Measurements from ENCODE around the gene PKD1. TPM values are rescaled to one million over a fixed set of nuclear protein-coding genes. Genes with fewer than 3 reads are reported as not detected.
"Not testable (repeated sequence)": the region's sequence is repeated elsewhere in the genome, so short reads cannot be mapped to it uniquely, and the experiment has no call there.

Gene PKD1
- total and polyA plus RNA-seq, 7 experiments from 2014 or later: 4.9 to 153 (median 97.6) TPM

DNA sequence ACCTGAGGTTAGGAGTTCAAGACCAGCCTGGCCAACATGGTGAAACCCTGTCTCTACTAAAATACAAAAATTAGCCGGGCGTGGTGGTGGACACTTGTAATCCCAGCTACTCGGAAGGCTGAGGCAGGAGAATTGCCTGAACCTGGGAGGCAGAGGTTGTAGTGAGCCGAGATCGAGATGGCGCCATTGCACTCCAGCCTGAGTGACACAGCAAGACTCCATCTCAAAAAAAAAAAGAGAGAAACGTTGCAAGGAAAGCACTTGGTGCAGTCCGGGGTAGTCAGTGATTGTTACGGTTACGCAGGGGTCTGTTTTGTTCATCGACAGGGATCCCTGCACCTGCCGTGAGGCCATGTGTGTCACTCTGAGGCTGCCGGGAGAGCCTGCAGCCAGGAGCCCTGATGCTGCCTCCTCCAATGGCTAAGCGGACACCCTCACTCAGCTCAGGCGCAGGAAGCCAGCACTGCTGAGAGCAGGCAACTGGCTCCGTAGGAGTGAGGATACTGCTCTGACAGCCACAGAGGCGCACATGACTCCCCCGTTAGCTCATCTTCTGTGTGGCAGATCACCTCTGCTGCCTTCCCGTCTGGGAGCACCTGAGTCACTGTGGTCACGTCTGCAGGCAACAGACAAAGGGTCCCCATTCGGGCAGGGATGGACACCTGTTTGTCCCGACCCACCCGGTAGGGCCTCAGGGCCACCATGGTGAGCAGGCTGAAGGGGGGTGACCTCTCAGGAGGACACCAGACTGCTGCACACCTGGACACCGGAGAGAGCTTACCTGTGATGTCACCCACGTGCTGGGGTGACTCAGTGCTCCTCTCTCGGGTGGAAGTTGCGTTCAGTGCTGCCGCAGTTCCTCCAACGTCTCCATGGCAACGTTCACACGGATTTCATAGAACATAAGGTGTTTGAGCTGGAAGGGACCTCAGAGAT, 7.5 kb upstream of the PKD1 start:
- Histone ChIP-seq H3K36me3 (ENCODE audit: control insufficient read depth in 2 of 3, insufficient read depth in 3 of 3, low read length in 3 of 3) (no peaks in the 10 kb centered on the region), H3K4me1 (ENCODE audit: control insufficient read depth in 2 of 2, insufficient read depth in 2 of 2, low read length in 2 of 2) (no peaks in the 10 kb centered on the region), H3K27ac (ENCODE audit: low read depth, low read length) (no peak overlapping the region), H3K4me3 (ENCODE audit: low read length) (no peak overlapping the region), H3K27me3 (ENCODE audit: control insufficient read depth in 2 of 2, insufficient read depth in 2 of 2, low read length in 2 of 2) (no peaks in the 10 kb centered on the region), H3K9me3 (ENCODE audit: control insufficient read depth in 2 of 3, low read length in 3 of 3) (no peaks in the 10 kb centered on the region)
- Mint-ChIP-seq H3K4me3 (no peak overlapping the region), H3K4me1 (peaks cover 2 to 13% (median 6%) of the 10 kb centered on the region in 7 donors), H3K27ac (no peak overlapping the region), H3K36me3 (no peaks in the 10 kb centered on the region), H3K27me3 (no peaks in the 10 kb centered on the region), H3K9me3 (no peaks in the 10 kb centered on the region)
- CTCF ChIA-PET: interaction anchor here (0.6 to 4.3 kb wide), 3 partner anchors 12 to 223 kb away, joined by 3 to 42 read pairs (median 7); partner anchors contain the start of gene NPW
- intact Hi-C loops (cut with micrococcal nuclease): no loop called here
- DNase-seq: no peak
- no peak for ATAC-seq
- POLR2A ChIA-PET: interaction anchor here (1.0 to 1.2 kb wide), 2 partner anchors 10 to 124 kb away, joined by 3 to 6 read pairs; no protein-coding TSS in a partner anchor

- H3K27me3 Mint-ChIP-seq; H3K4me3 ChIP-seq (ENCODE audit: low read length); CTCF ChIA-PET; H3K27ac ChIP-seq (ENCODE audit: low read depth, low read length); H3K36me3 ChIP-seq (ENCODE audit: control insufficient read depth in 2 of 3, insufficient read depth in 3 of 3, low read length in 3 of 3); H3K4me1 ChIP-seq (ENCODE audit: control insufficient read depth in 2 of 2, insufficient read depth in 2 of 2, low read length in 2 of 2); H3K27ac Mint-ChIP-seq; ATAC-seq; POLR2A ChIA-PET; H3K9me3 Mint-ChIP-seq; H3K27me3 ChIP-seq (ENCODE audit: control insufficient read depth in 2 of 2, insufficient read depth in 2 of 2, low read length in 2 of 2); H3K36me3 Mint-ChIP-seq; H3K9me3 ChIP-seq (ENCODE audit: control insufficient read depth in 2 of 3, low read length in 3 of 3); intact Hi-C loops (cut with micrococcal nuclease): not testable (repeated sequence)
- Mint-ChIP-seq H3K4me3 (peak overlapping the region; percentile 53 to 86 (median 78)), H3K4me1 (peaks cover 7 to 16% (median 9%) of the 10 kb centered on the region in 7 donors)
- DNase-seq: peak in 1 of 9 donors; percentile 50
These were observed 627 bp downstream of the PKD1 start for GRCh38 chr16:2135071-2135470.

GRCh38 chr16:2133797-2134196, 1.9 kb downstream of the PKD1 start:
- H3K27ac ChIP-seq (ENCODE audit: low read depth, low read length); CTCF ChIA-PET; H3K36me3 Mint-ChIP-seq; H3K4me3 ChIP-seq (ENCODE audit: low read length); H3K4me1 ChIP-seq (ENCODE audit: control insufficient read depth in 2 of 2, insufficient read depth in 2 of 2, low read length in 2 of 2); H3K27me3 ChIP-seq (ENCODE audit: control insufficient read depth in 2 of 2, insufficient read depth in 2 of 2, low read length in 2 of 2); H3K36me3 ChIP-seq (ENCODE audit: control insufficient read depth in 2 of 3, insufficient read depth in 3 of 3, low read length in 3 of 3); H3K9me3 ChIP-seq (ENCODE audit: control insufficient read depth in 2 of 3, low read length in 3 of 3); H3K27ac Mint-ChIP-seq; H3K27me3 Mint-ChIP-seq; intact Hi-C loops (cut with micrococcal nuclease); H3K9me3 Mint-ChIP-seq; DNase-seq; POLR2A ChIA-PET; ATAC-seq: not testable (repeated sequence)
- peak overlapping the region in 1 of 10 donors; percentile 41 for H3K4me3 Mint-ChIP-seq
- peaks cover 7 to 16% (median 9%) of the 10 kb centered on the region in 7 donors for H3K4me1 Mint-ChIP-seq

DNA sequence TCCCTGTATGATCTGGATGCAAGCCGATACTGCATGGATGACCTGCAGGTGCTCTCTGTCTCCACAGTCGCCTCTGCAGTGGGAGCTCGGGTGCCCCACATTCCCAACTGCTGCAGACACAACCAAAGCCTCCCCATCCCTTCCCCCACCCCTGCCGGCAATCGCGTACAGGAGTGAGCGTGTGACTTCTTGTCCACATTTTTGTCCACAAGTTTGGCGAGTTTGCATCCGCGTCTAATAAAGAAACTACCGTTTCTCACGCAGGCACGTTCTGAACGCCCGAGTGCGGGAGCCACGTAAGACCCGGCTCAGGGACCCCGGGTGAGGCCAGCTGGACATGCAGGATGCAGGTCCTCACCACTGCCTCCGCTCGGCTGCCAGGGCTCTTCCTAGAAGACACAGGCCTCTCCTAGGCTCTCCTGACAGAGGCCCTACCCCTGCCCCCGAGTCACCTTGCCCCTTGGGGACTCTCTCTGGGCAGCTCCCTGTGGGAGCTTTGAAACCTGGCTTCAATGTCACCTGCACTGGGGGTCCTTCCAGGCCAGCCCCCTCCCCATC, 5.7 kb downstream of the PKD1 start:
- H3K4me1 ChIP-seq (ENCODE audit: control insufficient read depth in 2 of 2, insufficient read depth in 2 of 2, low read length in 2 of 2); H3K9me3 ChIP-seq (ENCODE audit: control insufficient read depth in 2 of 3, low read length in 3 of 3); POLR2A ChIA-PET; H3K27me3 Mint-ChIP-seq; CTCF ChIA-PET; H3K27ac ChIP-seq (ENCODE audit: low read depth, low read length); intact Hi-C loops (cut with micrococcal nuclease); H3K27ac Mint-ChIP-seq; DNase-seq; H3K36me3 Mint-ChIP-seq; H3K9me3 Mint-ChIP-seq; H3K27me3 ChIP-seq (ENCODE audit: control insufficient read depth in 2 of 2, insufficient read depth in 2 of 2, low read length in 2 of 2); ATAC-seq; H3K4me3 ChIP-seq (ENCODE audit: low read length); H3K36me3 ChIP-seq (ENCODE audit: control insufficient read depth in 2 of 3, insufficient read depth in 3 of 3, low read length in 3 of 3): not testable (repeated sequence)
- Mint-ChIP-seq H3K4me3 (peak overlapping the region in 1 of 10 donors; percentile 23), H3K4me1 (peaks cover 5 to 24% (median 15%) of the 10 kb centered on the region in 7 donors)

DNA sequence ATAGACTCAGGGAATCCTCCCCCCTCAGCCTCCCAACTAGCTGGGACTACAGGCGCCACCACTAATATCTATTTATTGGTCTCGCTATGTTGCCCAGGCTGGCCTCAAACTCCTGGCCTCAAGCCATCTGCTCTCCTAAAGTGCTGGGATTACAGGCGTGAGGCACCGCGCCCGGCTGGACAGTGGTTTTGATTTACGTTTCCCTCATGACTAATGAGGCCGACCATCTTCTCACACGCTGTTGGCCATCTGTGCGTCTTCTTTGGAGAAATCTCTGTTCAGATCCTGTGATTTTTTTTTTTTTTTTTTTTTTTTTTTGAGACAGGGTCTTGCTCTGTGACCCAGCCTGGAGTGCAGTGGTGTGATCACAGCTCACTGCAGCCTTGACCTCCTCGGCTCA, 6.4 kb downstream of the PKD1 start:
- ATAC-seq; H3K36me3 ChIP-seq (ENCODE audit: control insufficient read depth in 2 of 3, insufficient read depth in 3 of 3, low read length in 3 of 3); H3K27me3 ChIP-seq (ENCODE audit: control insufficient read depth in 2 of 2, insufficient read depth in 2 of 2, low read length in 2 of 2); H3K4me1 ChIP-seq (ENCODE audit: control insufficient read depth in 2 of 2, insufficient read depth in 2 of 2, low read length in 2 of 2); H3K27ac ChIP-seq (ENCODE audit: low read depth, low read length); H3K9me3 ChIP-seq (ENCODE audit: control insufficient read depth in 2 of 3, low read length in 3 of 3); H3K4me3 ChIP-seq (ENCODE audit: low read length); intact Hi-C loops (cut with micrococcal nuclease); CTCF ChIA-PET; H3K27me3 Mint-ChIP-seq; H3K9me3 Mint-ChIP-seq; H3K27ac Mint-ChIP-seq; POLR2A ChIA-PET; H3K36me3 Mint-ChIP-seq; DNase-seq: not testable (repeated sequence)
- peak overlapping the region in 5 of 10 donors; percentile 48 to 84 (median 80) for H3K4me3 Mint-ChIP-seq
- peaks cover 5 to 24% (median 14%) of the 10 kb centered on the region in 7 donors for H3K4me1 Mint-ChIP-seq

DNA sequence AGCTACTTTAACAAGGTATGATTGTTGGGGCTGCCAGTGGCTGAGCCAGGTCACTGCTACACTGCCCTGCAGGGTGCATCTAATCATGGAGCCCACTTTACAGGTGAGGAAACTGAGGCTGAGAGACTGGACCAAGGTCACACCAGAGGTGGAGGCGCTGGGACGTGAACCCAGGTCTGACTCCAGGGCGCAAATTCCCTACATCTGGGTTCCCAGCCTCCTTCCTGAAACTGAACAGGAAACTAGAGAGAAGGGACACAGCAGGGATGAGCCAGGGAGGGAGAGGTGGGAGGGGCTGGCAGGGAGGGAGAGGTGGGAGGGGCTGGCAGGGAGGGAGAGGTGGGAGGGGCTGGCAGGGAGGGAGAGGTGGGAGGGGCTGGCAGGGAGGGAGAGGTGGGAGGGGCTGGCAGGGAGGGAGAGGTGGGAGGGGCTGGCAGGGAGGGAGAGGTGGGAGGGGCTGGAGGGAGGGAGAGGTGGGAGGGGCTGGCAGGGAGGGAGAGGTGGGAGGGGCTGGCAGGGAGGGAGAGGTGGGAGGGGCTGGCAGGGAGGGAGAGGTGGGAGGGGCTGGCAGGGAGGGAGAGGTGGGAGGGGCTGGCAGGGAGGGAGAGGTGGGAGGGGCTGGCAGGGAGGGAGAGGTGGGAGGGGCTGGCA, 7.9 kb downstream of the PKD1 start:
- peak overlapping the region in 2 of 9 donors; percentile 38 to 54 for H3K27ac Mint-ChIP-seq
- H3K27ac ChIP-seq (ENCODE audit: low read depth, low read length); H3K27me3 ChIP-seq (ENCODE audit: control insufficient read depth in 2 of 2, insufficient read depth in 2 of 2, low read length in 2 of 2); CTCF ChIA-PET; H3K4me1 ChIP-seq (ENCODE audit: control insufficient read depth in 2 of 2, insufficient read depth in 2 of 2, low read length in 2 of 2); H3K27me3 Mint-ChIP-seq; intact Hi-C loops (cut with micrococcal nuclease); DNase-seq; H3K36me3 Mint-ChIP-seq; POLR2A ChIA-PET; H3K36me3 ChIP-seq (ENCODE audit: control insufficient read depth in 2 of 3, insufficient read depth in 3 of 3, low read length in 3 of 3); ATAC-seq; H3K9me3 Mint-ChIP-seq; H3K4me3 ChIP-seq (ENCODE audit: low read length); H3K9me3 ChIP-seq (ENCODE audit: control insufficient read depth in 2 of 3, low read length in 3 of 3): not testable (repeated sequence)
- H3K4me1 Mint-ChIP-seq: peaks cover 5 to 24% (median 14%) of the 10 kb centered on the region in 7 donors
- H3K4me3 Mint-ChIP-seq: peak overlapping the region in 2 of 10 donors; percentile 42 to 60
